GM12872 (cell line): ENCODE data around the gene VWA5B1.

Experiments used
- TF ChIP-seq, protein P1 (sequence below): IDR thresholded peaks from 3 replicates; pipeline ENCODE4 v1.5.1; 2011; ENCODE audit warnings: low read depth, mild to moderate bottlenecking, low read length, moderate library complexity; ENCODE audit not compliant: insufficient read depth

VWA5B1 gene, protein sequence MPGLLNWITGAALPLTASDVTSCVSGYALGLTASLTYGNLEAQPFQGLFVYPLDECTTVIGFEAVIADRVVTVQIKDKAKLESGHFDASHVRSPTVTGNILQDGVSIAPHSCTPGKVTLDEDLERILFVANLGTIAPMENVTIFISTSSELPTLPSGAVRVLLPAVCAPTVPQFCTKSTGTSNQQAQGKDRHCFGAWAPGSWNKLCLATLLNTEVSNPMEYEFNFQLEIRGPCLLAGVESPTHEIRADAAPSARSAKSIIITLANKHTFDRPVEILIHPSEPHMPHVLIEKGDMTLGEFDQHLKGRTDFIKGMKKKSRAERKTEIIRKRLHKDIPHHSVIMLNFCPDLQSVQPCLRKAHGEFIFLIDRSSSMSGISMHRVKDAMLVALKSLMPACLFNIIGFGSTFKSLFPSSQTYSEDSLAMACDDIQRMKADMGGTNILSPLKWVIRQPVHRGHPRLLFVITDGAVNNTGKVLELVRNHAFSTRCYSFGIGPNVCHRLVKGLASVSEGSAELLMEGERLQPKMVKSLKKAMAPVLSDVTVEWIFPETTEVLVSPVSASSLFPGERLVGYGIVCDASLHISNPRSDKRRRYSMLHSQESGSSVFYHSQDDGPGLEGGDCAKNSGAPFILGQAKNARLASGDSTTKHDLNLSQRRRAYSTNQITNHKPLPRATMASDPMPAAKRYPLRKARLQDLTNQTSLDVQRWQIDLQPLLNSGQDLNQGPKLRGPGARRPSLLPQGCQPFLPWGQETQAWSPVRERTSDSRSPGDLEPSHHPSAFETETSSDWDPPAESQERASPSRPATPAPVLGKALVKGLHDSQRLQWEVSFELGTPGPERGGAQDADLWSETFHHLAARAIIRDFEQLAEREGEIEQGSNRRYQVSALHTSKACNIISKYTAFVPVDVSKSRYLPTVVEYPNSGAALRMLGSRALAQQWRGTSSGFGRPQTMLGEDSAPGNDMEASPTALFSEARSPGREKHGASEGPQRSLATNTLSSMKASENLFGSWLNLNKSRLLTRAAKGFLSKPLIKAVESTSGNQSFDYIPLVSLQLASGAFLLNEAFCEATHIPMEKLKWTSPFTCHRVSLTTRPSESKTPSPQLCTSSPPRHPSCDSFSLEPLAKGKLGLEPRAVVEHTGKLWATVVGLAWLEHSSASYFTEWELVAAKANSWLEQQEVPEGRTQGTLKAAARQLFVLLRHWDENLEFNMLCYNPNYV

DNA sequence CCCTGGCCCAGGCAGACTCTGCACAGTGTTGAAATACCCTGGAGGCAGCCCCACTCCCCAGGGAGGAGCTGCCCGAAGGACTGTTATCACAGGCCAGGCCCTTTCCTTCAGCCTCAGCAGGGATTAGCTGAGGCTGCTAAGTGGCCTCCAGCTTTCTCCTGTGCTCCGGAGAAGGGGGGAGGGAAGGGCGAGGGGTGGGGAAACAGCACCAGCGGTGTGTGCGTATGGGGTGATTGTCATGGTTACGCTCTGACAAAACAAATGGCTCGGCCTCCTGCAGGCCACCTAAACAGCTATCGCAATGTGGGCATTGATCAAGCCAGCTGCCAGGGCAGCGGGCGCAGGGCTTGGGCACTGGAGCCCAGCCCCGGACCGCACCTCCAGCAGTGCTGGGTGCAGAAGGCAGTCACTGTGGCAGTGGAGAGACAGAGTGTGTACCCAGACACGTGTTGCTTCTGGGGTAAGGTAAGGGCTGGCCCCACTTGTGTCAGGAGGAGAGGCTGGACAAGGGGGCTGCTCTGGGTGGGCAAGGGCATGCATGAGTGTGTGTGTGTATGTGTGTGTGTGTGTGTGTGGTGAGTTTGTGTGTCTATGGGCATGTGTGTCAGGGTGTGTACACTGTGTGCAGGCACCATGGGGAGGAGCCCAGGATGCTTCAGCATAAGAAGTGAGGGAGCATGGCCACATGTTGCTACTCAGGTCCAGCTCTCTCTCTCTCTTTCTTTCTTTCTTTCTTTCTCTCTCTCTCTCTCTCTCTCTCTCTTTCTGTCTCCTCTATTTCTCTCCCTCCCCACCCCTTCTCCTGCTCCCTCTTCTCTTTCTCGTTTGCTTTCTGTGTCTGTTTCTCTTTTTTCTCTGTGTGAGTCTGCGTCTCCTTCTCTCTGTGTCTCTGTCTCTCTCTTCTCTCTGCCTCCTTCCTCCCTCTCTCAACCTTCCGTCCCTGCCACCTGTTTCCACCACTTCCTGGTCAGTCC, at the start of gene VWA5B1:
Gene VWA5B1, plus strand, starts transcription at position 252 of the 974 bp plus-strand sequence. CDS start 19,727 bp downstream, outside the sequence.
- TF ChIP-seq, protein P1, sequence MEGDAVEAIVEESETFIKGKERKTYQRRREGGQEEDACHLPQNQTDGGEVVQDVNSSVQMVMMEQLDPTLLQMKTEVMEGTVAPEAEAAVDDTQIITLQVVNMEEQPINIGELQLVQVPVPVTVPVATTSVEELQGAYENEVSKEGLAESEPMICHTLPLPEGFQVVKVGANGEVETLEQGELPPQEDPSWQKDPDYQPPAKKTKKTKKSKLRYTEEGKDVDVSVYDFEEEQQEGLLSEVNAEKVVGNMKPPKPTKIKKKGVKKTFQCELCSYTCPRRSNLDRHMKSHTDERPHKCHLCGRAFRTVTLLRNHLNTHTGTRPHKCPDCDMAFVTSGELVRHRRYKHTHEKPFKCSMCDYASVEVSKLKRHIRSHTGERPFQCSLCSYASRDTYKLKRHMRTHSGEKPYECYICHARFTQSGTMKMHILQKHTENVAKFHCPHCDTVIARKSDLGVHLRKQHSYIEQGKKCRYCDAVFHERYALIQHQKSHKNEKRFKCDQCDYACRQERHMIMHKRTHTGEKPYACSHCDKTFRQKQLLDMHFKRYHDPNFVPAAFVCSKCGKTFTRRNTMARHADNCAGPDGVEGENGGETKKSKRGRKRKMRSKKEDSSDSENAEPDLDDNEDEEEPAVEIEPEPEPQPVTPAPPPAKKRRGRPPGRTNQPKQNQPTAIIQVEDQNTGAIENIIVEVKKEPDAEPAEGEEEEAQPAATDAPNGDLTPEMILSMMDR: no peak

DNA sequence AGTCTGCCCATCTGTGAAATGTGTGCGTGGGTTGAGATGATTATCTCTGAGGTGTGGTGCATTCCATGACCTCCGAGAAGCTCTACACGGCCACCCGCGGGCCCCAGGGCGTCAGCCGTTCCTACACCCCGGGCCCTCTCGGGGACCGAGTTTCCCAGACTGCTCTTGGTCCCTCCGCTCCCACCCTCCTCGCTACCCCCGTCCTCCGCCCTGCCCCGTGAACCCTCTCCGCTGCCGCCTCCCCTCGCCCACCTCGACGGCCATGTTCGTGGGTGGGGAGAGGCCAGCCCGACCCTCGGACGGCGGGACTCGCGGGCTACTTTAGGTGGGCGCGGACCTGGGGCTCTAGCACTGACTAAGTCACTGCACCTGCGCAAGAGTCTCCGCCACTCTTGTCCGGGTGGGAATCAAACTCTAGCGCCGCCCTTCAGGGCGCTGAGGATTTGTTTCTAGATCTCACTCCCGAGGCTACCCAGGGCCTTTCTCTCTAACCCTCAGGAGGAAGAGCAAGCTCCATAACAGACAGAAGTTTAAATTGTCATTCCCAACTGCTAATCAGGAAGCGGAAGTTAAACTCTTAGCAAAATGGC, 47.7 kb upstream of the VWA5B1 start:
- TF ChIP-seq, protein P1: no peak

DNA sequence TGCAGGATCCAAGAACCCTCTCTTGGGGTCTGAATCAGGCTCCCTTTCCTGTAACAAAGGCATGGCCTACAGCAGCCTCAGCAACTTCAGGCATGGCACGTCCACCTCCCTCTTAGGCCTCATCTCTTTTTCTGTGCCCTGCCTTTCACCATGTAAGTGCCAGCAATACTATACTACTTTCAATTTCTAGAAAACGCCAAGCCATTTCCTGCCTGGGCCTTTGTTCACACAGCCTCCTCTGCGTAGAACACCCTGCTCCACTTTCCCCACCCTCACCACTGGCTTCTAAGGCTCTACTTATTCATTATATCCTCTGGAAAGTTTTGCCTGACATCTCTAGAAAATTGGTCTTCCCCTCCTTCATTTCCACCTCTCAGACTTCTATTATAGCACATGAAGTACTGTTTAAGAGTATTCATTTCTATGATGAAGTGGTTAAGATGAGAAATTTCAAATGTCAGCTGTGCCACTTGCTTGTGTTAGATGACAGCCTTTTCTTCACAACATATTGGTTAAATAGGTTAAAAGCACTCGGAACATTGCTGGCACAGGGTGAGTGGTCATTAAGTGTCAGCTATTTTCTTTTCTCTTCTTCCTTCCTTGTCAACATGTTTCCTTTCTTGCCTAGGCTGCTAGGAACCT, 41.6 kb upstream of the VWA5B1 start:
- TF ChIP-seq, protein P1: no peak

DNA sequence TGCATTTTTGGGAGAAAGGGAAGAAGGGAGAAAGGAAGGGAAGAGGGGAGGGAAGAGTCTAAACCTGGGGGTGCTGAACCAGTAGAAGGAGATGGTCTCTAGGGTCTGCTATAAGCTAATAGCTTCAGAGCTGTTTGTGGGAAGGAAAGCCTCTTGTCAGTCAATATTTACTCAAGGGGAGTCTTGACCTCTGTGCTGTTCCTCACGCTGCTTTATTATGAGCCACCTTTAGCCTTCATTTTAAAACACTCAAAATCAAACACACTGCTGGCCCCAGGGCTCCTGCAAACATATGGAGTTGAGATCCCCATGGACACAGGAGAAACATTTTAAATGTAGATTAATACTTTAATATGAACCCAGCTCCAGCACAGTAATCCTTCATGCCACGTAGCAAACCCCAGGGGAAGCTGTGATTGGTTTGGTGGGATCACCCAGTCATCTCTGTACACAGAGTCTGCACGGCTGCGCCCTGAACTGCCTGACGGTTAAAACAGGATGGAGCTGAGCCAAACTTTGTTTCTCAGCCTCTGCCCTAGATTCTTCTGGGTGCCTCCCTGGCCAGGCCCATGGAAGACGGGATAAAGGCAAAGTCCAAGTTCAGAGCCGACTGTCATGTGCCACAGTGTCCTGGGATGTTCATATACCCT, 40.2 kb upstream of the VWA5B1 start:
- TF ChIP-seq, protein P1: no peak

DNA sequence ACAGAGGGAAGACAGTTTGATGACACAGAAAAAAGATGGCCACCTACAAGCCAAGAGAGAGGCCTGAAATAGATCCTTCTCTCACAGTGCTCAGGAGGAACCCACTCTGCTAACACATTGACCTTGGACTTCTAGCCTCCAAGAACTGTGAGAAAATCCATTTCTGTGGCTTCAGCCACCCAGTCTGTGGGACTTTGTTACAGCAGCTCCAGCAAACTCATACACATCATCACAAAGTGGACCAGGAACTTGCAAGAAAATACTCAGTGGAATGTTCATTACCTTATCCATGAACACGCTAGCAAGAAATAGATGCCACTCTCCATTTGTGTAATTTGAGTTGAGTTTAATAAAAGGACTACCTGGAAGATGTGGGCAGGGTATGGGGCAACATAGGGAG, 38.1 kb upstream of the VWA5B1 start:
- TF ChIP-seq, protein P1: no peak

DNA sequence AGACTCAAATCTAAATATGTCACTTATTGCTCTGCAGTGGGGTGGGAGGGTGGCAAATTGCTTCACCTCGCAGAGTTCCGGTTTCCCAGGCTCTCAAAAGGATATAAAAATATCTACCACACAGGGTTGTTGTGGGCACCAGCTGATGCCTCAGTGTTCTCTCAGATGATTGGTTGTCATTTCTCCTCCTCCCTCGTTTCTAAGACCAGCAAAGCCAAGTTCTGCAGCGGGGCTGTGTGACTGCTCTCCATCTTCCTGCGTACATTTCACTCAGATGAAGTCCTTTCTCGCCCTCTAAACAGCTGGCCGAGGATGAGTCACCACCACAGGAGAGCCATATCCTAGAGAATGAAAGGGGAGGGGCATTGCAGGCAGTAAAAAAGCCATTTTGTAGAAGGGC, 35.0 kb upstream of the VWA5B1 start:
- TF ChIP-seq, protein P1: no peak
